ENCODE measurements around the gene LGALS4. TPM values are rescaled to one million over a fixed set of nuclear protein-coding genes. Genes with fewer than 3 reads are reported as not detected.

LGALS4 gene
- polyA plus RNA-seq, 1 of the 3 experiments (the other 2 are of a cell fraction): 0.21 TPM

DNA sequence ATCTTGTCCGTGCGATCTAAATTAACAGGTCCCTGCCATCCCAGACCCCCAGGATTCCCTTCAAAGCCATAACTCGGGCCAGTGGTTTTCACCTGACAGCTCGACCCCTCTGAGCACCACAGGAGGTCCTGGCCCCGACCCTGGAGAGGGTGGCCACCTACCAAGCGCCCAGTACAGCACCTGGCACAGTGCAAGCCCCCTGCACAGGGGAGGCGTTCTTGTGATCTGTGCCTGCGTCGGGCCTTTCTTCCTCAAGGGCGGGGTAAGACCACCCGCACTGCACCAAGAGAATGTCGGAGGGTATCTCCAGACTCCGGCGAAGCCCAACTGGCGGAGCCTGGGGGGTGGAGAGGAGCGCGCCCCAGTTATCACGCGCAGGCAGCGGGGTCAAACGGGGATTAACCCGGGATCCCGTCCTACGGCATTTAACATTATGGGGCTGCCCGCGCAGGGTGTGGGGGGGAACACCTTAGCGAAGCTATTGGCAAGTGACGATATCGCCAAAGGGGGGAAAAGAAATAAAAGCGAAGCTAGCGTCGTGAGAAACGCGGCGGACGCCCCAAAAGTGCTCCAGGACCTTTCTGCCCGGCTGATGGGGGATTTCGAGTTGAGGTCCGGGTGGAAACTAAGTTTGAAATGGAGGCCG lies 38.4 kb upstream of the LGALS4 start:
- WGBS (ENCODE audit: low lambda C conversion rate): 28% methylated on average over 31 of the region's 40 CpGs
- Histone ChIP-seq H3K9me2 (no peaks in the 10 kb centered on the region), H3K27me3 (ENCODE audit: insufficient read depth) (no peaks in the 10 kb centered on the region), H3K27ac (ENCODE audit: low read depth in 2 of 2, low read length in 1 of 2) (peak overlapping the region; percentile 87 to 97), H3K4me3 (ENCODE audit: low read depth in 2 of 2, low read length in 1 of 2) (peak overlapping the region; percentile 64 to 67), H3K79me2 (ENCODE audit: insufficient read depth) (peaks cover 38% of the 10 kb centered on the region), H3K9me3 (no peaks in the 10 kb centered on the region), H3F3A (replicated peaks; ENCODE audit: insufficient read depth) (peaks cover 20% of the 10 kb centered on the region), H4K20me1 (ENCODE audit: insufficient read depth) (peaks cover 31% of the 10 kb centered on the region), H3K4me2 (peak overlapping the region; percentile 93), H3K4me1 (ENCODE audit: control insufficient read depth in 1 of 2, insufficient read depth in 2 of 2, low read depth in 1 of 2, low read length in 1 of 2) (peaks cover 18 to 30% of the 10 kb centered on the region in 2 experiments; a peak in 1 of 4 replicates), H3K36me3 (replicated peaks in 1 of 2; ENCODE audit: control insufficient read depth in 1 of 2, insufficient read depth in 2 of 2, low read length in 1 of 2) (peaks cover 15 to 23% of the 10 kb centered on the region in 2 experiments), H3K9ac (peak overlapping the region; percentile 69; the same call in 1 of the 2 replicates), H2AFZ (ENCODE audit: low read depth) (no peak overlapping the region)
- POLR2A ChIA-PET: interaction anchor here (0.6 to 1.9 kb wide), 3 partner anchors 10 to 213 kb away, joined by 3 to 10 read pairs (median 3); no protein-coding TSS in a partner anchor
- CTCF ChIA-PET: interaction anchor here (1.1 to 3.3 kb wide), 6 partner anchors 14 to 448 kb away, joined by 3 to 15 read pairs (median 5); partner anchors contain the start of genes FAM98C, MRPS12 and SARS2
- no peak for TF ChIP-seq RCOR1 (IDR thresholded peaks at IDR 0.05; ENCODE audit: low read length)
- TF ChIP-seq, protein P1, sequence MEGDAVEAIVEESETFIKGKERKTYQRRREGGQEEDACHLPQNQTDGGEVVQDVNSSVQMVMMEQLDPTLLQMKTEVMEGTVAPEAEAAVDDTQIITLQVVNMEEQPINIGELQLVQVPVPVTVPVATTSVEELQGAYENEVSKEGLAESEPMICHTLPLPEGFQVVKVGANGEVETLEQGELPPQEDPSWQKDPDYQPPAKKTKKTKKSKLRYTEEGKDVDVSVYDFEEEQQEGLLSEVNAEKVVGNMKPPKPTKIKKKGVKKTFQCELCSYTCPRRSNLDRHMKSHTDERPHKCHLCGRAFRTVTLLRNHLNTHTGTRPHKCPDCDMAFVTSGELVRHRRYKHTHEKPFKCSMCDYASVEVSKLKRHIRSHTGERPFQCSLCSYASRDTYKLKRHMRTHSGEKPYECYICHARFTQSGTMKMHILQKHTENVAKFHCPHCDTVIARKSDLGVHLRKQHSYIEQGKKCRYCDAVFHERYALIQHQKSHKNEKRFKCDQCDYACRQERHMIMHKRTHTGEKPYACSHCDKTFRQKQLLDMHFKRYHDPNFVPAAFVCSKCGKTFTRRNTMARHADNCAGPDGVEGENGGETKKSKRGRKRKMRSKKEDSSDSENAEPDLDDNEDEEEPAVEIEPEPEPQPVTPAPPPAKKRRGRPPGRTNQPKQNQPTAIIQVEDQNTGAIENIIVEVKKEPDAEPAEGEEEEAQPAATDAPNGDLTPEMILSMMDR (IDR thresholded peaks at IDR 0.05): no peak
- TF ChIP-seq, protein P2, sequence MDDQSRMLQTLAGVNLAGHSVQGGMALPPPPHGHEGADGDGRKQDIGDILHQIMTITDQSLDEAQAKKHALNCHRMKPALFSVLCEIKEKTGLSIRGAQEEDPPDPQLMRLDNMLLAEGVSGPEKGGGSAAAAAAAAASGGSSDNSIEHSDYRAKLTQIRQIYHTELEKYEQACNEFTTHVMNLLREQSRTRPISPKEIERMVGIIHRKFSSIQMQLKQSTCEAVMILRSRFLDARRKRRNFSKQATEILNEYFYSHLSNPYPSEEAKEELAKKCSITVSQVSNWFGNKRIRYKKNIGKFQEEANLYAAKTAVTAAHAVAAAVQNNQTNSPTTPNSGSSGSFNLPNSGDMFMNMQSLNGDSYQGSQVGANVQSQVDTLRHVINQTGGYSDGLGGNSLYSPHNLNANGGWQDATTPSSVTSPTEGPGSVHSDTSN (IDR thresholded peaks at IDR 0.05): no peak
- TF ChIP-seq MEF2A (IDR thresholded peaks at IDR 0.05; ENCODE audit: borderline replicate concordance, low read depth): no peak
- no peak for TF ChIP-seq POLR2AphosphoS5 (IDR thresholded peaks at IDR 0.05; ENCODE audit: low read depth, low read length)
- no peak for TF ChIP-seq SIN3A (IDR thresholded peaks at IDR 0.05; ENCODE audit: borderline replicate concordance, low read depth, low read length)
- TF ChIP-seq FOSL2 (IDR thresholded peaks at IDR 0.05; ENCODE audit: borderline replicate concordance, low read depth): no peak
- TF ChIP-seq, protein P3, sequence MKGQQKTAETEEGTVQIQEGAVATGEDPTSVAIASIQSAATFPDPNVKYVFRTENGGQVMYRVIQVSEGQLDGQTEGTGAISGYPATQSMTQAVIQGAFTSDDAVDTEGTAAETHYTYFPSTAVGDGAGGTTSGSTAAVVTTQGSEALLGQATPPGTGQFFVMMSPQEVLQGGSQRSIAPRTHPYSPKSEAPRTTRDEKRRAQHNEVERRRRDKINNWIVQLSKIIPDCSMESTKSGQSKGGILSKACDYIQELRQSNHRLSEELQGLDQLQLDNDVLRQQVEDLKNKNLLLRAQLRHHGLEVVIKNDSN (IDR thresholded peaks at IDR 0.05; ENCODE audit: borderline replicate concordance, low read depth): no peak
- TF ChIP-seq TEAD4 (IDR thresholded peaks at IDR 0.05; ENCODE audit: borderline replicate concordance, insufficient read depth): no peak
- no peak for TF ChIP-seq YY1 (IDR thresholded peaks at IDR 0.05; ENCODE audit: low read depth)
- DNase-seq: peak; percentile 32

DNA sequence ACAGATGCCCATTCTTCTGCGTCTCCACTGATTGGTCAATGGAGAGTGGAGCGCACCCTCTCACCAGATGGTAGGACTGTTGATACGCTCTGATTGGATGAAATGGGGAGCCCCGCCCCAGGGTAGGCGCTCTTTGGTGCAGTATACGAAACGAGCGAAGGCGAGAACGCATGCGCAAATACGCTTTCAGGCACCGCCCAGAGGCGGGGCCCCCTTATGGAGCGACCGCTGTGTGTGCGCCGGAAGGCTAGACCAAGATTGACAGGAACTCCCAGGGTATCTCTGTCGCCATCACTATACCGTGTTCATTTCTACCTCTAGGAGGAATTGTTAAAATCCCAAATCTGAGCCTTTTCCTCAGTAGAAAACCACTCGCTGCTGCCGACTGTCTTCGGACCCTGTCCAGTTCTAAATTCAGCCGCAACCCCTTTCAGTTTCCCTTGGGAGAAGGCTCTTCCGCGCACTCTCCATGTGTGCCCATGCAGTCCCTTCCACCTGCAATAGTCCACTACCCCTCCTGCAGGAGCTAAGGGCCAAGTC lies 37.8 kb upstream of the LGALS4 start:
- peak; percentile 86 for DNase-seq
- CTCF ChIA-PET: interaction anchor here (1.1 to 3.3 kb wide), 5 partner anchors 13 to 448 kb away, joined by 3 to 15 read pairs (median 5); partner anchors contain the start of gene FAM98C
- TF ChIP-seq POLR2AphosphoS5 (IDR thresholded peaks at IDR 0.05; ENCODE audit: low read depth, low read length) (peak; percentile 72; the same call in 1 of the 2 replicates), YY1 (IDR thresholded peaks at IDR 0.05; ENCODE audit: low read depth) (peak; percentile 70; the same call in 1 of the 2 replicates), TAF1 (IDR thresholded peaks at IDR 0.05; ENCODE audit: borderline replicate concordance, low read depth, low read length) (peak; percentile 27; the same call in 1 of the 2 replicates), GABPA (IDR thresholded peaks at IDR 0.05; ENCODE audit: low read depth) (peak; percentile 61), MXI1 (IDR thresholded peaks at IDR 0.05; ENCODE audit: low read depth, low read length) (peak; percentile 36; the same call in 1 of the 2 replicates), RFX5 (IDR thresholded peaks at IDR 0.05; ENCODE audit: low read length) (peak; percentile 76; the same call in 1 of the 2 replicates), GATA2 (CRISPR knock-in tag; IDR thresholded peaks at IDR 0.05) (peak; percentile 51; the same call in 1 of the 2 replicates), NRF1 (IDR thresholded peaks at IDR 0.05; ENCODE audit: low read depth, low read length) (peak; percentile 68), SMC3 (IDR thresholded peaks at IDR 0.05; ENCODE audit: low read depth, low read length) (no peak), JUND (IDR thresholded peaks at IDR 0.05) (no peak)
- TF ChIP-seq, protein P3 (IDR thresholded peaks at IDR 0.05; ENCODE audit: borderline replicate concordance, low read depth): no peak
- TF ChIP-seq, protein P4, sequence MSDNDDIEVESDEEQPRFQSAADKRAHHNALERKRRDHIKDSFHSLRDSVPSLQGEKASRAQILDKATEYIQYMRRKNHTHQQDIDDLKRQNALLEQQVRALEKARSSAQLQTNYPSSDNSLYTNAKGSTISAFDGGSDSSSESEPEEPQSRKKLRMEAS (IDR thresholded peaks at IDR 0.05; ENCODE audit: low read depth): peak; percentile 41; the same call in 1 of the 2 replicates

More for the DNA sequence above, 37.8 kb upstream of the LGALS4 start:
- Histone ChIP-seq H3K79me2 (ENCODE audit: insufficient read depth) (peaks cover 44% of the 10 kb centered on the region), H3K4me3 (ENCODE audit: low read depth in 2 of 2, low read length in 1 of 2) (peak overlapping the region; percentile 64 to 67), H3K27ac (ENCODE audit: low read depth in 2 of 2, low read length in 1 of 2) (peak overlapping the region; percentile 87 to 97), H3K36me3 (replicated peaks in 1 of 2; ENCODE audit: control insufficient read depth in 1 of 2, insufficient read depth in 2 of 2, low read length in 1 of 2) (peaks cover 21 to 29% of the 10 kb centered on the region in 2 experiments), H2AFZ (ENCODE audit: low read depth) (no peak overlapping the region), H3K4me1 (ENCODE audit: control insufficient read depth in 1 of 2, insufficient read depth in 2 of 2, low read depth in 1 of 2, low read length in 1 of 2) (peaks cover 18 to 30% of the 10 kb centered on the region in 2 experiments; a peak in 1 of 4 replicates), H3K9me2 (no peaks in the 10 kb centered on the region), H3K27me3 (ENCODE audit: insufficient read depth) (no peaks in the 10 kb centered on the region), H3K9ac (peak overlapping the region; percentile 69; the same call in 1 of the 2 replicates), H3K9me3 (no peaks in the 10 kb centered on the region), H3K4me2 (peak overlapping the region; percentile 93), H4K20me1 (ENCODE audit: insufficient read depth) (peaks cover 37% of the 10 kb centered on the region), H3F3A (replicated peaks; ENCODE audit: insufficient read depth) (peaks cover 20% of the 10 kb centered on the region)
- WGBS (ENCODE audit: low lambda C conversion rate): 3% methylated on average over 18 of the region's 26 CpGs
- POLR2A ChIA-PET: interaction anchor here (1.1 to 1.9 kb wide), 2 partner anchors 10 to 13 kb away, joined by 3 to 10 read pairs; no protein-coding TSS in a partner anchor
